HG03097 (cell line): ENCODE results near the gene CEP164.

ENCODE experiments used
- ATAC-seq: cut with Tn5 transposase; IDR thresholded peaks from one replicate; pipeline ENCODE4 v1.9.1; 2021; ENCODE audit not compliant: unreplicated experiment, low FRiP score

The CEP164 gene

GRCh38 chr11:117356126-117356890, 28.7 kb downstream of the CEP164 start:
- no peak for ATAC-seq

GRCh38 chr11:117361432-117361831, 33.8 kb downstream of the CEP164 start:
- ATAC-seq, result no peak

GRCh38 chr11:117366248-117366647, 38.6 kb downstream of the CEP164 start:
- no peak for ATAC-seq

DNA sequence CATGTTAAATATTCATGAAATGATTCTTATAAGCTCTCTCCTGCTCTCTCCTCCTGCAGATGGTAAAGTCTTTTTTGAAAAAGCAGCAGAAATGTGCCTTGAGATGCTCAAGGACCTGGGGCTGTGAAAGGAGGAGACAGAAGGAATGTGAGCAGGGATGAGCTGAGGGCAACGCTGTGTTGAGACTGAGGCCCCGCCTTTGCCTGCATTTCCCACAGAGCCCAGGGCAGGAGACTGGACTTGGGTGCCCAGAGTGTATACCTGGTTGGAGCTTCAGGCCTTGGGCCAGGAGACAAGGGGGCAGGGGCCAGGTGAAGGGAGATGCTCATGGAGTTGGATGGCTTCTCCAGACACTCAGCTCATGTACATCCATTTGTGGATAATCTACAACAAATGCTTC, 39.2 kb downstream of the CEP164 start:
- ATAC-seq, result no peak

GRCh38 chr11:117369534-117369933, 41.9 kb downstream of the CEP164 start:
- ATAC-seq, result no peak

DNA sequence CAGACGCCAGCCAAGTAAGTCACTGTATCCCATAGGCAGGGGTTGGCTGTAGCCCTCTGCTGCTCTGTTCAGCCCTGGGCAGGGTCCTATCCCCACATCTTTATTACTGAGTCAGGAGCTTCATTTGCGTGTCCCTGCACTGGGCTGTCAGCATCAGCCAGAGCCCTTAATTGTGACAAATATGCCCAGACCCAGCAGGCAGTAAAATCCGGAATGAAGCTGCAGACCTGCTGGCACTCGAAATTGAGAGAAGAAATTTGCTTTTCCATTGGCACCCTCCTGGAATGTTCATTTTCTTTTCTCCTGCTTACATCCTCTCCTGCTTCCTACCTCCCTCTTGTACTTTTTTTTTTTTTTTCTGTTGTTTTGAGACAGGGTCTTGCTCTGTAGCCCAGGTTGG, 43.8 kb downstream of the CEP164 start:
- no peak for ATAC-seq

DNA sequence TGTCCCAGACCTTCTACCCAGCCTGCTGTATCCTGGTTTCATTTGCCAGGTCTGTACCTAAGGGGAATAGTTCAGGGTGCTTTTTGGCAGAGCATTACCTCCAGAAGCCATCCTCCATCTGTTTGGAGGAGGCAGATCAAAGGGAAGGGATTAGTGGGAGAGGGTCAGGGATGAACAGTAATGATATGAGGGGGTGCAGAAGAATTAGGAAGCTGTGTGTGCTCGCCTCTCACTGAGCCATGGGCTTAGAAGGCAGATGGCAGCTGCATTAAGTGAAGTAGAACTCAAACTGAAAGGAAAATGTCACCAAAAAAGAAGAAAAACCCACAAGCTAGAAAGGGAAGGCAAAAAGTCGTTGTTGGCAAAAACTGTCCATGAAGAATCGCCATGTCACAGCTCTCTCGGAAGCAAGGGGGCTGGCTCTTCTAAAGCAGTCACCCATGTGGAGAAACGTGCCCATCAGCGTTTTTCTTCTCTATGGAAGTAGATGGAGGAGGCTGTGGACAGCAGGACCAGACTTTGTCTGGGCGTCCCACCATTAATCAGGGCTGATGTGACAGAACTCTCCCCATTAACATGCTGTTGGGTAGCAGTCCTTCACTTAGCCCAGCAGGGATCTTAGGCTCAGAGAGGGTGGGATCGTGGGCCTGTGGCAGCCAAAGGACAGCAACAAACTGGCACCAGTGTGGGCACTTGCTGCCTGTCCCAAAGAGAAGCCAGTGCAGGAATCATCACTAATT, 46.8 kb downstream of the CEP164 start:
- no peak for ATAC-seq

DNA sequence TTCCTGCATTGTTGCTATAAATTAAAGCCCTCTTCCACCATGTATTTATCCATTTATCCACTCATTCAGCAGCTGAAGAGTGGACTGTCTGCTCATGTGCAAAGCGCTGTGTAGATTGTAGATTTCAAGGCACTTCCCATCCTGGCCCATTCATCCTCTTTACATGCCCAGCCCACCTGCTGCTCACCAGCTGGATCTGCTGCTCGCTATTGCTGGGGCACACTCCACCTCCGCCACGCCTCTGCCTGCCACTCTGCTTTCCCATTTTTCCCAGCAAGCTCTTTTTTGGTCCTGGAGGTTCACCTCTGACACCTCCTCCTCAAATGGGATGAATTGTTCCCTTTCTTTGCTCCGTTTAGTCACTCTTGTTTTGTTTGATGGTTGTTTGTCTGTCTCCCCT, 48.3 kb downstream of the CEP164 start:
- ATAC-seq, result no peak

DNA sequence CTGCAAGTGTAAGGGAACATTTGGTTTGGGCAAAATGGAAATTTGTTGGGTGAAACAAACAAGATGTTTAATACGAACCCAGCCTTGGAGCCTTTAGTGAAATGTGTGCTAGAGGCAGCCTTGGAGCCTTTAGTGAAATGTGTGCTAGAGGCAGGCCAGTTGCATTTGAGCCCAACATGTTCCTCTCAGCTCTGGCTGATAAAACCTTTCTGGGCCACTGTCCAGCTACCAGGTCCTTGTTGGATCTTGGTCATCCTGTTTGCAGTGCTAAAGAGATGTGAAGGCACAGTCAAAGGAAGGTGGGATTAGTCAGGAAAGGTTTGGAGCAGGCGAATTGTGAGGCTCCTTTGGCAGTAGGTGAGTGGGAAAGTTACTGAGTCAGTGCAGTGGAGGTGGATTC, 48.9 kb downstream of the CEP164 start:
- ATAC-seq, result no peak

- ATAC-seq, result no peak
Observed at GRCh38 chr11:117378976-117379865, 51.6 kb downstream of the CEP164 start.

DNA sequence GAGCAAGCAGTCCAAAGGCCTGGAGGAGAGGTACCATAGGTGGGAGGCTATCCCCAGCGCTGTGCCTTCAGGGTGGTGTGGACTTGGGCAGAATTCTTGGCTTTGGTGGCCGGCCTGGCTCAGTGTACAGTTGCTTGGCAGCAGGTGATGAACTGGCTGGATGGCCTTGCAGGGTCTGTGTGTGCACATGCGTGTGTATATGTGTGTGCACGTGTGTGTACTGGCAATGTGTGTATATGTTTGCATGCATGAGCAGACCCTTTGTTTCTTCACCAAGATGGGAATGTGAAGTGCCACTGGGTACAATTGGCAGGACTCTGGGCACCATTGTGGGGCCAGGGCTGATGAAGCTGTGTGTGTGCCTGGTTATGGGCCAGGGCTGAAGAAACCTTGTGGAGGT, 53.0 kb downstream of the CEP164 start:
- ATAC-seq, result no peak

DNA sequence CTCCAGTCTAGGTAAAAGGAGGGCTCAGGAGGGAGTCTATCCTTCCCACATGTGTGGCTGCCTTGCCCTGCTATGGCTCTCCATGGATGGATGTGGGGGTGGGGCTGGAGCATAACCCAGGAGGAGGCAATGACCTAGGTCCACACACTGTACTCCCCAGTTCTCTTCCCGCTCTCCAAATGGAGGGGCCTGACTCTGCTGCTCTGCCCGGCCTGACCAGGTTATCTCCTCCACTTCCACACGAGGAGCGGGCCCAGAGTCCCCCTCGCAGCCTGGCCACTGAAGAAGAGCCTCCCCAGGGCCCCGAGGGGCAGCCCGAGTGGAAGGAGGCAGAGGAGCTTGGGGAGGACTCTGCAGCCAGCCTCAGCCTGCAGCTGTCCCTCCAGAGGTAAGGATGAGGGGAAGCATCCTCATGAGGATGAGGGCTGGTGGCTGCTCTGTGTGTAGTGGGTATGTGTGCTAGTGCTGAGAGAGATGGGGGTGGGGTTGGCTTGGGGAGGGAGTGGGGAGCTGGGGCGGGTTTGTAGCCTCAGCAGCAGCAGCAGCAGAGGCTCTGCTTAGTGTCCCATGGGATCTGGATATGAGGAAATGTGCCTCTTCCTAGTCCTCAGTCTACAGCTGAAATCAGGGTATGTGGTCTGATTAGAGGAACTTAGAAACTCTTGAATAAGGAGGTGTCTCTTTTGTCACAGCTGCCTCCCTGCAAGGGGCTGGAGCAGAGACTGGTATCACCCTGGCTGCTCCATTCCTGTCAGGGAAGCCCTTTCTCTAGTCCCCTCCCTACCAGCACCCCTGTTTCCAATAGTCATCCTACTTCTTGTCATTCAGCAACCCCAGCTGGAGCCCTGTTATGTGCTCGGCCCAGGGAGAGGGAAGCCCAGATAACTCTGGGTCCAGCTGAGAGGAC, 54.1 kb downstream of the CEP164 start:
- no peak for ATAC-seq

DNA sequence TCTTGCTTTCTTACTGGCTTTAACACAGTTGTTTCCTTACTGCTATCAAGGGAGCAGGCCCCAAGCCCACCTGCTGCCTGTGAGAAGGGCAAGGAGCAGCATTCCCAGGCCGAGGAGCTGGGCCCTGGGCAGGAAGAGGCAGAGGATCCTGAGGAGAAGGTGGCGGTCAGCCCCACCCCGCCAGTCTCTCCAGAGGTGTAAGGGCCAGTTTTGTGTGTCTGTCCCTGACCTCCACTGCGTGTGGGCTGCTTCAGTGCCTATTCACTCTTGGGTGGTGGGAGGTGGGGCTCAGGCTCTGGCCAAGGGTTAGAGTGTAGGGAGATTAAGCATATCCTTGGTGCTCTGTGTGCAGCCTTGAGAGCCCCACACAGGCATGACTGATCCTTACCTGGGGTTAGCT, 55.1 kb downstream of the CEP164 start:
- no peak for ATAC-seq

GRCh38 chr11:117384045-117384444, 56.4 kb downstream of the CEP164 start:
- no peak for ATAC-seq

DNA sequence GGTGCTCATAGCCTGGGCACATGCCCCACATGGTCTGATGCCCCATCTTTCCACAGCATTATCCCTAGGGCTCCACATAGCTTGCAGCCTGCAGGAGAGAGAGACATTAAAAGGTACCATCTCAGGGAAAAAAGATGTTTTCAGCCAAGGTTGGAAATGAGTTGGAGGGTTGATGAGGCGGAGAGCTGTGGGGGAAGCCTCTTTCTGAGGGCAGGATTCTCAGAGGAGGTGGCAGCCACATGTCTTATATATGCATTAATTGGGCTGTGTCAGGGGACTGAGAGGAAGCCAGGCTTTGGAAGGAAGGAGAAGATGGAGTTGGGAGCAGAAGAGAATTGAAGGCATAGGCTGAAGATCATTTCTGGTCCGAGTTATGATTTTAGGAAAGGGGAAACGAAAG, 57.8 kb downstream of the CEP164 start:
- ATAC-seq, result no peak

- no peak for ATAC-seq
Observed at GRCh38 chr11:117385906-117386305, 58.3 kb downstream of the CEP164 start.

DNA sequence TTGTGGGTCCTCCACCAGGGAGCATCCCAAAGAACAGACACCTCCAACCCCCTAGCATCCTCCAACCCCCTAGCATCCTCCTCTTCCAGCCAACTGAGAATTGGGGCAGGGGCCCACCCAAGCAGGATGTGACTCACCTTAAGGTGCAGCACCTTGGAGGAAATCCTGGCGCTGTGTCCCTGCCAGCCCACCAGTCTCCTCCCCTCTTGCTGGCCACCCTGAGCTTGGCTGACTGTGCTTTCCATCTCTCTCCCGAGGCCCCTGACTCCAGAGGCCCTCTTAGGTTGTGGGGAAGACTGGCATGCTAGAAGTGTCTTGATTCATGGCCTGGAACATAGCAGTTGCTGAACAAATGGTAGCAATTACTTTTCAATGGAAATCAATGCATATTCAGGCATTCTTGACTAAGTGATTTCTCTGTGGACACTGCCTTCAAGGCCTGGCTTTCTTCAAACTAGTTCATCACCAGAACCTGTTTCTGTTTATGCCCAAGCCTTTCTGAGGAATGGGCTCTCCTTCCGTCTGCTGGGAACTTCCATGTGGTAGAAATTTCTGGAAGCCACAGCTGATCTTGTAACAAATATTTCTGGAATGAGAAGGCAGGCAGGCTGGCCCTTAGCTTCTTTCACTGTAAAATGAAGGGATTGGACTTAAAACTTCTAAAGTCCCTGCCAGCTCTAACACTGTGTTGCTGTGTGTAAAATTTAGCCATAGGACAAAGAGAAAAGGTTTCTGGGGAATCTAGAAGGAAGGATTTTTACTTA, 60.5 kb downstream of the CEP164 start:
- ATAC-seq, result no peak

- ATAC-seq, result no peak
Observed at GRCh38 chr11:117390743-117391142, 63.1 kb downstream of the CEP164 start.

DNA sequence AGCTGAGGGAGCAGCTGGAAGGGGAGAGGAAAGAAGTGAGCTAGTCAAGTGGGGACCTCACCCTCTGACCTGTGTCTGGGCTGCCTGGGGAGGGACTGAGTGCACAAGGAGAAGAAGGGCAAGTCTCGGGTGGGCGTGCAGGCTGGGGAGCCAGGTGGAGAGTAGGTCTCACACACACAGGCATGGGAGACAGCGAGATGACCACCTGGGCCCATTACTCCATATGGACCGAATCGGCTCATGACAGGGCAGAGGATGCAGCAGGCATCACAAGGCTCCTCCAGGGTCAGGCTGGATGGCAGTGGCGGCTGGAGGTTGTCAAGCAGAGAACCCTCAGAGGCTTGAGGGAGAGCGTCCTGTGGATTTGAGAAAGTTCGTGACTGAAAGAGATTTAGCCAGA, 63.5 kb downstream of the CEP164 start:
- ATAC-seq, result no peak
